Fibroblast of the conjunctiva (primary cell): ENCODE results near the gene IL6.
A peak's percentile ranks its signal among the peaks of the same experiment; 100 is the strongest.
"Not testable (repeated sequence)": the region's sequence is repeated elsewhere in the genome, so short reads cannot be mapped to it uniquely, and the experiment has no call there.

ENCODE experiments used
- DNase-seq: peaks from one replicate; pipeline ENCODE4 v3.0.0-alpha.2; 2010; ENCODE audit warnings: low read depth

The IL6 gene

GRCh38 chr7:22727714-22728035 is 675 bp downstream of the IL6 start:
- DNase-seq = no peak

GRCh38 chr7:22728401-22729029 is 1.5 kb downstream of the IL6 start:
- peak; percentile 57 for DNase-seq

- DNase-seq = no peak
These were observed 2.3 kb downstream of the IL6 start for GRCh38 chr7:22729180-22729825.

- no peak for DNase-seq
These were observed 3.2 kb downstream of the IL6 start for GRCh38 chr7:22730066-22730710.

- peak; percentile 63 for DNase-seq
These were observed 4.1 kb downstream of the IL6 start for GRCh38 chr7:22730921-22731654.

GRCh38 chr7:22731766-22732165 is 4.8 kb downstream of the IL6 start:
- no peak for DNase-seq

GRCh38 chr7:22732556-22733126 is 5.6 kb downstream of the IL6 start:
- DNase-seq = no peak

- no peak for DNase-seq
These were observed 6.8 kb downstream of the IL6 start for GRCh38 chr7:22733761-22734160.

GRCh38 chr7:22743014-22743413 is 16.0 kb downstream of the IL6 start:
- DNase-seq = no peak

GRCh38 chr7:22751341-22751740 is 24.3 kb downstream of the IL6 start:
- DNase-seq = no peak

- DNase-seq = no peak
These were observed 30.5 kb downstream of the IL6 start for GRCh38 chr7:22757338-22757994.

- DNase-seq = no peak
These were observed 31.6 kb downstream of the IL6 start for GRCh38 chr7:22758576-22758975.

- DNase-seq = no peak
These were observed 32.7 kb downstream of the IL6 start for GRCh38 chr7:22759721-22760120.

- DNase-seq = no peak
These were observed 35.9 kb downstream of the IL6 start for GRCh38 chr7:22762866-22763265.

- no peak for DNase-seq
These were observed 38.6 kb downstream of the IL6 start for GRCh38 chr7:22765609-22766008.

GRCh38 chr7:22771194-22771871 is 44.3 kb downstream of the IL6 start:
- DNase-seq = no peak

GRCh38 chr7:22771872-22772228 is 44.9 kb downstream of the IL6 start:
- no peak for DNase-seq

- DNase-seq = no peak
These were observed 45.9 kb downstream of the IL6 start for GRCh38 chr7:22772885-22773284.

- DNase-seq = no peak
These were observed 50.0 kb downstream of the IL6 start for GRCh38 chr7:22776964-22777363.

GRCh38 chr7:22779730-22780323 is 52.8 kb downstream of the IL6 start:
- DNase-seq = not testable (repeated sequence)

- peak; percentile 33 for DNase-seq
These were observed 54.3 kb downstream of the IL6 start for GRCh38 chr7:22781230-22781711.
